Stimulated activated CD4-positive, alpha-beta T cell treated with anti-CD3 and anti-CD28 coated beads, TNF-alpha, amount 100 ng/mL, for 1 hour (primary cell): ENCODE measurements around the gene HK2.
"Not testable (repeated sequence)": the region's sequence is repeated elsewhere in the genome, so short reads cannot be mapped to it uniquely, and the experiment has no call there.

ENCODE experiments used
- DNase-seq, 3 donors: peaks; one replicate each; pipeline ENCODE4 v3.0.0-alpha.2; 2020; ENCODE audit warnings: low read depth in 3 of 3, low spot score in 1 of 3

Gene HK2

GRCh38 chr2:74876081-74876886 lies 42.4 kb downstream of the HK2 start:
- DNase-seq = peak in 2 of 3 donors; percentile 17 to 20

DNA sequence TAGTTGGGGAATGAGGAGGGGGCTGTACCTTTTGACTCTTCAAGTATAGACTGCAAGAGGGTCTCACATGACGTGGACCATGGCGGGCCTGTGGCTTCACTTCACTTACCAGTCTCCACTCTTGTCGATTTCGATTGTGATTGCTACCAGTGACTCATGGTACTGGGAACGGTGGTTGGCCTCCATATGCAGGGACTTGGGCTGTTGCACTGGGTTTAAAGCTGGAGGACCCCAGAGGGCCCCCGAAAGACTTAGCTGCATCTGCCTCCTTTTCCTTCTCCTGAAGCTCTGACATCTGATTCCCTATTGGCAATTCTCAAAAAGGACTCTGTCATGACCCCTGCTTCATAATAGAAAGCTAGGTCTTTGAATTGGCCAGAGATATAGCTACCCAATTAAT lies 43.4 kb downstream of the HK2 start:
- no peak for DNase-seq

DNA sequence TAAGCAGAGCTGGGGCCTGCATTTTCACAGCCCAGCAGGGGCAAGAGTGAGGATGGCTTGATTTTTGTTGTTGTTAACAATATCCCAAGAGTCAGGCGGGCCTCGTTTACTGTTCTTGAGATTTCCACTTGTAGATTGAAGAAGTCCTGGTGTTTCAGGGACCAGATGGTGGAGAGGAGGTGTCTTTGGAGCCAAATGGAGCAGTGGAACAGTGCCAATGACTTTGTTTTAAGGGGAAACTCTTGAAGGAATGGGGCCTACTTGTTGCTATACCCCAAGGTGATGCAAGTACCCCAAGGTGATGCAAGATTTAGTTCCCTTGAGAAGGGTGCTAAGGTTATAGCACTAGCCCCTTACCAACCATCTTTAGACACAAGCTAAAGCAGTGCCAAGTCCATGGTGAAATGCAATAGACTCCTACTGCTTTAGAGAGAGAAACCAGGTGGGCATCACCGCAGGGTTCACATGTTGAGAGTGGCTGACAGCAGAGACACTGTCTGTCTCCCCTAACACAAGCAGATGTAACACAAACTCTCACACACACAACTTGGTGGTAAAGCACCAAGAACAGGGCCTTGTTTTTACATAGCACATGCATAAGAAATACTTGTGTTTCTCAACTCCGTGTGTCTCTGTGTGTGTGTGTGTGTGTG lies 44.0 kb downstream of the HK2 start:
- no peak for DNase-seq

DNA sequence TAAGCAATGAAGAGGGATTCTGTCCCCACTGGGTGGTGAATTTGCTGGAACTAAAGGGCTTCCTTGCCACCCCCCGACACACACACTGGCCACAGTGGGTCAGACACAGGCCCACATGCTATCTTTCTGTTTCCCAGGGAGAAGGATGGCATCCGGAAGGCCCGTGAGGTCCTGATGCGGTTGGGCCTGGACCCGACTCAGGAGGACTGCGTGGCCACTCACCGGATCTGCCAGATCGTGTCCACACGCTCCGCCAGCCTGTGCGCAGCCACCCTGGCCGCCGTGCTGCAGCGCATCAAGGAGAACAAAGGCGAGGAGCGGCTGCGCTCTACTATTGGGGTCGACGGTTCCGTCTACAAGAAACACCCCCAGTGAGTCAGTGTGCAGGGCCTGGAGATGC lies 44.6 kb downstream of the HK2 start:
- no peak for DNase-seq

DNA sequence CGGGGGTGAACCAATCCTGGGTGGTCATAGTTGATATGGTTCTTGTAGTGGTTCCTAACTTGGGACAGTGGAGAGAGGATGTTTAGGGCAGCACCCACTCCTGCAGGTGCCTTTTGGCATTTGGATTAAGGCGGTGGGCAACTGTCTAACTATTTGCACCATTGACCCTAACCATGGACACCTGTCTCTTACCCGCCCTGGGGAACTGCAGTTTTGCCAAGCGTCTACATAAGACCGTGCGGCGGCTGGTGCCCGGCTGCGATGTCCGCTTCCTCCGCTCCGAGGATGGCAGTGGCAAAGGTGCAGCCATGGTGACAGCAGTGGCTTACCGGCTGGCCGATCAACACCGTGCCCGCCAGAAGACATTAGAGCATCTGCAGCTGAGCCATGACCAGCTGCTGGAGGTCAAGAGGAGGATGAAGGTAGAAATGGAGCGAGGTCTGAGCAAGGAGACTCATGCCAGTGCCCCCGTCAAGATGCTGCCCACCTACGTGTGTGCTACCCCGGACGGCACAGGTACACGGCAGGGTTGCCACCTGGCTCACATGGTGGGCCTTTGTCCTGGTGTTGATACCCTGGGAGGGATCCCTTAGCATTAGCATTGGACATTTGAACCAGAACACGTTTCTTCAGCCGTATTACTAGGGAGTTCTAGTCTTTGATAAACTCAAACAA lies 46.3 kb downstream of the HK2 start:
- DNase-seq = no peak

DNA sequence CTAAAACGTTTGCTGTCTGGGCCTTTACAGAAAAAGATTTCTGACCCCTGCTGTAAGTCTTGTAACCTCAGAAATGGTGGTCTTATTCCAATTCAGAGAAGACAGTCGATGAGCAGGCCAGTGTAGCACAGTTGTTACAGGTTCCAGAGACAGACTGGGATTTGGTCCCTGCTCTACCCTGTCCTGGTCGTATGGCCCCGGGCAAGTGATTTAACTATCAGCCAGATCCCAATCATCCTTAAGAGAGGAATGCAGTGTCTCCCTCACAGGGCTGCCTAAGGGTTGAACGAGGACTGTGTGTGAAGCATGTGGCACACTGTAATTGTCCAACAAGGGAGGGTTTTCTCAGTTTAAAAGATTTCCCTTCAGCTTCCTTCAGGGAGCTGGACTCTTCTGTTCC lies 47.2 kb downstream of the HK2 start:
- no peak for DNase-seq

GRCh38 chr2:74881626-74882298 lies 47.8 kb downstream of the HK2 start:
- DNase-seq = no peak

GRCh38 chr2:74882299-74882687 lies 48.4 kb downstream of the HK2 start:
- no peak for DNase-seq

GRCh38 chr2:74883011-74883410 lies 49.1 kb downstream of the HK2 start:
- no peak for DNase-seq

DNA sequence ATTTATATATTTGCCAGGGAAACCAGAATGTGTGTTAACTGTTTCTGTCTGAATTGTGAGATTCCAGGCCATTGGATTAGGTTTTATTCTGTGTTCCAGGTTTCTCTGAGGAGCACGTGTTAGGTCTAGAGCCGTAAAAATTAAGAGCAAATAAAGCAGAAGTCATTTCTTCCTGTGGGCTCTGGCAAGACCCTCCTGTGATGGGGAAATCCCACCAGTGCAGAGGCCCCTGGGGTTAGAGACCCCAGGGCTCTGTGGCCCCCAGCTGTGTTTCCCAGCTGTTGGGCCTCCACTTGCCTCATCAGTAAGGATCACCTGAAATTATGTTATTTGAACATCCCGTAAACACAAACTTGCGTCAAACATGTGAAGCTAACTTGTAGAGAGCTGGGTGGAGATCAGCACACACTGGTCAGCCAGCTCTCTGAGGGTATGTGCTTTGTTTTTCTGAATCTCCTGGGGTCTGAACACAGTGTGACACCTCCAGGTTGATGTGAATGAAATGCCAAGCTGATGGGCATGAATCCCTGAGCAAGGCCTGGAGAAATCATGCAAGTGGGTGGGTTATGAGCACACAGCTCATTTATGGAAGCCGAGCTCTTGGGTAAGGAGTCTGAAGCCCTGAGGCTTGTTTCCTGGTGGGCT lies 50.3 kb downstream of the HK2 start:
- no peak for DNase-seq

DNA sequence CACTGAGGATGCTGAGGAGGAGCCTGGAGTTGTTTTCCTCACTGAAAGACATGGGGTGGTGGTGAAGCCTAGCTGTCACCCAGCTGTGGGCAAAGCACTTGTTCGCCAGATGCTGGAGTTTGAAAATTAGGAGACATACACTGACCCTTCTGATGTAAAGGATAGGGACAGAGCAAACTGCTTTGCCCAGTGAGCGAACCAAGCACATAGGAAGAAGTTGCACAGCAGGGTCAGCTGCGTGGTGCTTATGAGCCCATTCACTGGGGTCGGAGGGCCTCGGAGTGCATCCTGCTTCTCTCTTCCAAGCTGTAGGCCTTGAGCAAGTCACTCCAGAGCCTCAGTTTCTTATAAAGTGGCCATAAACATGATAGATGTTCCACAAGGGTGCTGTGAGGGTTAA lies 50.9 kb downstream of the HK2 start:
- no peak for DNase-seq

GRCh38 chr2:74886251-74886650 lies 52.3 kb downstream of the HK2 start:
- DNase-seq = no peak

DNA sequence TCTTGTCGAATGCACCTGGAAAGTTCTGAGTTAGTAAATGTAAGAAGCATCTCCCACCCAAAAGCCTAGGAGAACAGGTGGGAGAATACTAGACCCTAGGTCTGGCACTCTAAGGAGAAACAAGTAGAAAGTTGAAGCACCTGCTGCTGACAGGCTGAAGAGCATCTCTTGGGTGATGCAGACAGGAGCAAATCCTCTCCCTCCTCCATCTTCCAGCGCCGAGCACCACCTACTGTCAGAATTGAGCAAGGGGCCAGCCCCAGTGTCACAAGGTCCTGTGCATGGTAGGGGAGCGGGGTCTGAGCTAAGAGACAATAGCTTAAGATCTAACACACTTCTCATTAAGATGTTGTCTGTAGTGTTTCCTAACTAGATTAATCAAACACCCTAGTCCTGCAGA lies 52.9 kb downstream of the HK2 start:
- DNase-seq = no peak

GRCh38 chr2:74887445-74887951 lies 53.6 kb downstream of the HK2 start:
- DNase-seq = no peak

- DNase-seq = no peak
These were observed 54.2 kb downstream of the HK2 start for GRCh38 chr2:74887960-74888700.

DNA sequence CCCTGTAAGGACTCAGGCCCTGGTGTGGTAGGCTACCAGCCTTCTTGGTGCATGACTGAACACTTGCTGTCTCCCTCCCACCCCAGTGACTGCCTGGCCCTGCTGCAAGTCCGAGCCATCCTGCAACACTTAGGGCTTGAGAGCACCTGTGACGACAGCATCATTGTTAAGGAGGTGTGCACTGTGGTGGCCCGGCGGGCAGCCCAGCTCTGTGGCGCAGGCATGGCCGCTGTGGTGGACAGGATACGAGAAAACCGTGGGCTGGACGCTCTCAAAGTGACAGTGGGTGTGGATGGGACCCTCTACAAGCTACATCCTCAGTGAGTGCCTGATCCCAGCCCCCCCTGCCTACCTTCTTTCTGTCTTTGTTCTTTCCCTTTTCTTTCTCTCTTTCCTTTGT lies 55.2 kb downstream of the HK2 start:
- DNase-seq = no peak

DNA sequence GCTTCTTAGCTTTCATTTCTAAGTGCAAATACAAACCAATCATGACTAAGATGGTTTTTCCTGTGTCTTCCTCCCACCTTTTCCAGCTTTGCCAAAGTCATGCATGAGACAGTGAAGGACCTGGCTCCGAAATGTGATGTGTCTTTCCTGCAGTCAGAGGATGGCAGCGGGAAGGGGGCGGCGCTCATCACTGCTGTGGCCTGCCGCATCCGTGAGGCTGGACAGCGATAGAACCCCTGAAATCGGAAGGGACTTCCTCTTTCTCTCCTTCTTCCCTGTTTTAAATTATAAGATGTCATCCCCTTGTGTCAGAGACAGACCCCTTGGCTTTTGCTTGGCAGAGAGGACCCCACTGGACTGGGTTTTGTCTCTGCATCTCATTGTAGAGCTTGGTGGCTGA lies 56.8 kb downstream of the HK2 start:
- DNase-seq = no peak

DNA sequence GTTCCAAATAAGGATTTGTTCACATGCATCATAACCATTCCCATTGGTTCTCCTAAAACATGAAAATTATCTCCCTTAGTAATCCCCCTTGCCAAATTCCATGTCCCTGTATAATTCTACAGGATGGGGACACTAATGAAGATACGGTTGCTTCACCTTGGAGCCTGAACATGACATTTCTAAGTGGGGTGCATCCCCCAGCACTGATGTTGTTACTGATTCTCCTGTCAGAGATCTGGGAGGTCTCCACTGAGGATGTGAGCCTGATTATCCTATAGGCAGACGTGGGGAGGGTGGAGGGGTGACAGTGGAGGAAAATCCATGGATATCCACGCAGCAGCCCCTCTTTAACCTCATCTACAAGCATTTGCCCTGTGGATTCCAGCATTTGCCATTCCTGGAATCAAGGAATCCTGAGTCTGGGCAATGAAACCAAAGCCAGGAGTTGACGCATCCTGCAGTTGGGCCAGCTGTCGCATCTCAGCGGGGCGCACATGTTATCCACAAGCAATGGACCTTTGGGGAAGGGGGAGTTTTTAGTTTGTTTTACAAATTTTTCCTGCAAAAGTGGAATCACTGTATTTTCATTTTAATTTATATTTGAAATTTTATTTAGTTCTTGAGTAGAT lies 57.3 kb downstream of the HK2 start:
- DNase-seq = no peak

DNA sequence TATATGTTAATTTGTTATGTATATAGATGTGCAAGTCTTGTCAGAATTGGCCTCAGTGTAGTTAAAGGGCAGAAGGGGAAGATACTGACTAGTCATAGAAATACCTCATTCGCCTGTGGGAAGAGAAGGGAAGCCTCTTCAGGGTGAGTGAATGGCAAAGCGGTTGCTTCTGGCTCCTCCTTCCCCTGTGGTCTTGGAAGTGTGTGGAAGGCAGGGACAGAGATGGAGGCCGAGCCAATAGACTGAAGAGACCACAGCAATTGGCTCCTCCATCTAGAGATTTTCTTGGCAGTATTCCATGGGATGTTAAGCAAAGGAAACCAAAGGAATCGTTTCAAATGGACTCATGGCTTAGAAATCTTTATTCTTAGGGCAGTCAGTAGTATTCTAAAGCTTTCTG lies 57.9 kb downstream of the HK2 start:
- not testable (repeated sequence) for DNase-seq

DNA sequence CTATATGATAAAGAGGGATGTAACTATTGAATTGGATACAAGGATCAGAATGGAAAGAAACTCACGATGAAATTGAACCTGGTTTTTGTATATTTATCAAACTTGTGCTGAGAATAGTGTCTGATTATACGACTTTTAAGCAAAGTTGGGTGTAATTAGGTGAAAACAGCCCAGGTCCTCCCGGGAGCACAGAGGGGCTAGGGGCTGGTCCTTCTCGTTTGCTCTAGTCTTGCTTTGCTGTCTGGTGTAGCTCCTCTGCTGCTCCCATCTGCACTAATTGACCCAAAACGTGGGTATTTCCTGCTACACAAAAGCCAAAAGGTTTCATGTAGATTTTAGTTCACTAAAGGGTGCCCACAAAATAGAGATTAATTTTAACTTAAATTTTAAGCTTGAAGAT lies 58.7 kb downstream of the HK2 start:
- no peak for DNase-seq
